HEK293 (cell line): ENCODE data around the gene SSBP2.

Experiments used
- CTCF ChIA-PET: fragments of 350-600 bp; formaldehyde crosslinking; extraction: SDS; loops from one replicate; lab custom pipeline; 2021; ENCODE audit warnings: antibody characterized with exemption; lab: Yijun Ruan, JAX
- POLR2A ChIA-PET: fragments of 300-600 bp; formaldehyde crosslinking; extraction: SDS; loops from one replicate; lab custom pipeline; 2020; ENCODE audit warnings: antibody characterized with exemption, inconsistent platforms; lab: Yijun Ruan, JAX
- H3K27ac ChIP-seq: fragments of 200-500 bp; sonication (Bioruptor generic); 2 replicates; pipeline ENCODE4 v1.5.1; 2014; ENCODE audit warnings: low read depth, low read length, control low read depth, inconsistent platforms; ENCODE audit errors: extremely low read depth
- H3K36me3 ChIP-seq, 2 experiments: fragments of 200-500 bp in 1 of 2; sonication (Bioruptor generic) in 1 of 2; 1 replicate in 1 of 2; 2 replicates in 1 of 2; pipeline ENCODE4 v1.5.1; 2014 to 2017; ENCODE audit warnings: inconsistent platforms in 2 of 2, low read length in 2 of 2; ENCODE audit not compliant: control insufficient read depth in 2 of 2, insufficient read depth in 1 of 2
- H3K4me1 ChIP-seq: fragments of 200-500 bp; sonication (Bioruptor generic); 2 replicates; pipeline ENCODE4 v1.5.1; 2014; ENCODE audit warnings: mild to moderate bottlenecking, low read length, inconsistent platforms; ENCODE audit not compliant: control insufficient read depth, insufficient read depth
- H3K4me3 ChIP-seq: 2 replicates; pipeline ENCODE4 v1.5.1; 2011; ENCODE audit warnings: low read depth, mild to moderate bottlenecking, control low read depth, low read length, moderate library complexity
- H3K9me3 ChIP-seq: fragments of 200-500 bp; sonication (Bioruptor generic); 2 replicates; pipeline ENCODE4 v1.5.1; 2014; ENCODE audit warnings: low read depth, low read length, inconsistent platforms; ENCODE audit not compliant: control insufficient read depth, insufficient read depth
- GFI1B ChIP-seq: fragments of 450-650 bp; formaldehyde crosslinking; IDR thresholded peaks from 2 replicates; pipeline ENCODE4 v1.5.1; 2016; ENCODE audit warnings: missing biosample characterization, missing genetic modification characterization
- KLF7 ChIP-seq: fragments of 450-650 bp; formaldehyde crosslinking; IDR thresholded peaks from 2 replicates; pipeline ENCODE4 v1.5.1; 2016; ENCODE audit warnings: missing biosample characterization, missing genetic modification characterization, borderline replicate concordance
- OVOL3 ChIP-seq: fragments of 450-650 bp; formaldehyde crosslinking; IDR thresholded peaks from 2 replicates; pipeline ENCODE4 v1.5.1; 2016; ENCODE audit warnings: missing biosample characterization, missing genetic modification characterization
- REPIN1 ChIP-seq: fragments of 450-650 bp; formaldehyde crosslinking; IDR thresholded peaks from 2 replicates; pipeline ENCODE4 v1.5.1; 2017; ENCODE audit warnings: missing biosample characterization, missing genetic modification characterization, low read depth
- YY2 ChIP-seq: fragments of 450-650 bp; formaldehyde crosslinking; IDR thresholded peaks from 2 replicates; pipeline ENCODE4 v1.5.1; 2016; ENCODE audit warnings: missing biosample characterization, missing genetic modification characterization
- ZFP37 ChIP-seq: fragments of 450-650 bp; formaldehyde crosslinking; IDR thresholded peaks from 2 replicates; pipeline ENCODE4 v1.5.1; 2016; ENCODE audit warnings: missing biosample characterization, missing genetic modification characterization
- ZNF138 ChIP-seq: fragments of 450-650 bp; formaldehyde crosslinking; IDR thresholded peaks from 2 replicates; pipeline ENCODE4 v1.5.1; 2016; ENCODE audit warnings: missing biosample characterization, missing genetic modification characterization, borderline replicate concordance
- ZNF157 ChIP-seq: fragments of 450-650 bp; formaldehyde crosslinking; IDR thresholded peaks from 2 replicates; pipeline ENCODE4 v1.5.1; 2016; ENCODE audit warnings: missing biosample characterization, missing genetic modification characterization
- ZNF311 ChIP-seq: fragments of 450-650 bp; formaldehyde crosslinking; IDR thresholded peaks from 2 replicates; pipeline ENCODE4 v1.5.1; 2017; ENCODE audit warnings: missing biosample characterization, missing genetic modification characterization, borderline replicate concordance
- ZNF37A ChIP-seq: fragments of 450-650 bp; IDR thresholded peaks from 2 replicates; pipeline ENCODE4 v1.5.1; 2018; ENCODE audit warnings: missing biosample characterization, missing genetic modification characterization
- ZNF423 ChIP-seq: fragments of 450-650 bp; formaldehyde crosslinking; IDR thresholded peaks from 2 replicates; pipeline ENCODE4 v1.5.1; 2016; ENCODE audit warnings: missing biosample characterization, missing genetic modification characterization
- ZNF514 ChIP-seq: fragments of 450-650 bp; formaldehyde crosslinking; IDR thresholded peaks from 2 replicates; pipeline ENCODE4 v1.5.1; 2016; ENCODE audit warnings: missing biosample characterization, missing genetic modification characterization
- ZNF571 ChIP-seq: fragments of 450-650 bp; formaldehyde crosslinking; IDR thresholded peaks from 2 replicates; pipeline ENCODE4 v1.5.0; 2017; ENCODE audit warnings: missing biosample characterization, missing genetic modification characterization
- ZNF670 ChIP-seq: fragments of 450-650 bp; formaldehyde crosslinking; IDR thresholded peaks from 2 replicates; pipeline ENCODE4 v1.5.1; 2016; ENCODE audit warnings: missing biosample characterization, missing genetic modification characterization, low read depth
- ZNF777 ChIP-seq: fragments of 450-650 bp; formaldehyde crosslinking; IDR thresholded peaks from 2 replicates; pipeline ENCODE4 v1.5.1; 2017; ENCODE audit warnings: missing biosample characterization, missing genetic modification characterization, borderline replicate concordance
- ZNF837 ChIP-seq: fragments of 450-650 bp; formaldehyde crosslinking; IDR thresholded peaks from 2 replicates; pipeline ENCODE4 v1.5.1; 2016; ENCODE audit warnings: missing biosample characterization, missing genetic modification characterization
- ZSCAN16 ChIP-seq: fragments of 450-650 bp; formaldehyde crosslinking; IDR thresholded peaks from 2 replicates; pipeline ENCODE4 v1.5.1; 2016; ENCODE audit warnings: missing biosample characterization, missing genetic modification characterization
- TF ChIP-seq, protein P1 (sequence below): fragments of 450-650 bp; formaldehyde crosslinking; IDR thresholded peaks from 2 replicates; pipeline ENCODE4 v1.5.1; 2016; ENCODE audit warnings: missing biosample characterization, missing genetic modification characterization
- TF ChIP-seq, protein P2 (sequence below): fragments of 450-650 bp; formaldehyde crosslinking; IDR thresholded peaks from 2 replicates; pipeline ENCODE4 v1.5.1; 2016; ENCODE audit warnings: missing biosample characterization, missing genetic modification characterization
- TF ChIP-seq, protein P3 (sequence below): fragments of 450-650 bp; formaldehyde crosslinking; IDR thresholded peaks from 2 replicates; pipeline ENCODE4 v1.5.1; 2016; ENCODE audit warnings: missing biosample characterization, missing genetic modification characterization
- TF ChIP-seq, protein P4 (sequence below): fragments of 450-650 bp; formaldehyde crosslinking; IDR thresholded peaks from 2 replicates; pipeline ENCODE4 v1.5.1; 2016; ENCODE audit warnings: missing biosample characterization, missing genetic modification characterization

The SSBP2 gene

DNA sequence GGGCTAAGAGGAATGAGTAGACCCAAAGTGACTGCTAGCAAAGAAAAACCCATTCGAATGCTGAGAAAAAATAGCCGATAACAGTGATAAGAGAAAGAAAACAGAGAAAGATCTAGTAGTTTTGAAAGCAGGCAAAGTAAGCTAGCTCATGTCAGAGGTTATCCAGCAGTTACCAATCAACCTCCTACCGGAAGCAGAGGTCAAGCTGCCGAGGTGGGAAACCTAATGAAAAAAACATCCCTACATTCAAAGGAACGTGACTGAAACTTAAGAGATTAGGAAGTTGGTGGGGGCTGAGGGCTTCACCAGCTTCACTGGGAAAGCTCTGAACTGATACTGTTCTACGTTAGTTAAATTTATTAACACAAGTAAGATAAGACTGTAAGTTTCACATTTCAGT is 32.6 kb downstream of the SSBP2 start:
- ChIA-PET CTCF (interaction anchor here (0.6 to 0.7 kb wide), 2 partner anchors 43 to 87 kb away, joined by 3 to 5 read pairs; no protein-coding TSS in a partner anchor), POLR2A (interaction anchor here (1.6 kb wide), 1 partner anchor 33 kb away, joined by 6 read pairs; the partner anchor contains the start of gene SSBP2)

DNA sequence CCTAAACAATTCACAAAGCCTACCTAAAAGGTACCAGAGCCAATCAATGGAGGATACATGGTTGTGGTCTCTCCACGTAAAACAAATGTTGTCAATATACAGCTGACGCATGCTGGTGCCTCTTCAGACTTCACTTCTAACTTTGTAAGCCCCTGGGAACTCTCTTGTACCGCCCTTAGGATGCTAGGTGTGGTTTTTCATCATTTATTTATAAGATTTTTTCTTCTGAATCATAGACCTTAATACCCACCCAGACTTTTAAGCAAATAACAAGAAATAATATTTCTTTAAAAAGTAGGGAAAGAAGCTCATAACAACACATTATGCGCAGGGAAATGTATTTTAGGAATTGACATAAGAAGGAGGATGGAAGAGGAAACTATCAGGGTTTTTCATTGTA is 33.0 kb downstream of the SSBP2 start:
- H3K27ac ChIP-seq, result no peak overlapping the region
- H3K4me1 ChIP-seq, result peaks cover 7% of the 10 kb centered on the region; the same call in 1 of the 2 replicates
- no peaks in the 10 kb centered on the region for H3K9me3 ChIP-seq
- no peaks in the 10 kb centered on the region for H3K36me3 ChIP-seq
- no peak overlapping the region for H3K4me3 ChIP-seq
- no peak for TF ChIP-seq ZNF670
- no peak for TF ChIP-seq OVOL3 (tag by site-specific recombination)
- no peak for TF ChIP-seq GFI1B
- CTCF ChIA-PET, result interaction anchor here (0.6 to 0.7 kb wide), 2 partner anchors 43 to 87 kb away, joined by 3 to 5 read pairs; no protein-coding TSS in a partner anchor
- POLR2A ChIA-PET, result interaction anchor here (1.6 kb wide), 1 partner anchor 33 kb away, joined by 6 read pairs; the partner anchor contains the start of gene SSBP2

More for the DNA sequence above, 32.6 kb downstream of the SSBP2 start:
- Histone ChIP-seq H3K4me1 (peaks cover 7% of the 10 kb centered on the region; the same call in 1 of the 2 replicates), H3K27ac (no peak overlapping the region), H3K36me3 (no peaks in the 10 kb centered on the region), H3K4me3 (no peak overlapping the region), H3K9me3 (no peaks in the 10 kb centered on the region)
- TF ChIP-seq, protein P1, sequence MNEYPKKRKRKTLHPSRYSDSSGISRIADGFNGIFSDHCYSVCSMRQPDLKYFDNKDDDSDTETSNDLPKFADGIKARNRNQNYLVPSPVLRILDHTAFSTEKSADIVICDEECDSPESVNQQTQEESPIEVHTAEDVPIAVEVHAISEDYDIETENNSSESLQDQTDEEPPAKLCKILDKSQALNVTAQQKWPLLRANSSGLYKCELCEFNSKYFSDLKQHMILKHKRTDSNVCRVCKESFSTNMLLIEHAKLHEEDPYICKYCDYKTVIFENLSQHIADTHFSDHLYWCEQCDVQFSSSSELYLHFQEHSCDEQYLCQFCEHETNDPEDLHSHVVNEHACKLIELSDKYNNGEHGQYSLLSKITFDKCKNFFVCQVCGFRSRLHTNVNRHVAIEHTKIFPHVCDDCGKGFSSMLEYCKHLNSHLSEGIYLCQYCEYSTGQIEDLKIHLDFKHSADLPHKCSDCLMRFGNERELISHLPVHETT (tag by site-specific recombination), result no peak
- TF ChIP-seq, protein P2, sequence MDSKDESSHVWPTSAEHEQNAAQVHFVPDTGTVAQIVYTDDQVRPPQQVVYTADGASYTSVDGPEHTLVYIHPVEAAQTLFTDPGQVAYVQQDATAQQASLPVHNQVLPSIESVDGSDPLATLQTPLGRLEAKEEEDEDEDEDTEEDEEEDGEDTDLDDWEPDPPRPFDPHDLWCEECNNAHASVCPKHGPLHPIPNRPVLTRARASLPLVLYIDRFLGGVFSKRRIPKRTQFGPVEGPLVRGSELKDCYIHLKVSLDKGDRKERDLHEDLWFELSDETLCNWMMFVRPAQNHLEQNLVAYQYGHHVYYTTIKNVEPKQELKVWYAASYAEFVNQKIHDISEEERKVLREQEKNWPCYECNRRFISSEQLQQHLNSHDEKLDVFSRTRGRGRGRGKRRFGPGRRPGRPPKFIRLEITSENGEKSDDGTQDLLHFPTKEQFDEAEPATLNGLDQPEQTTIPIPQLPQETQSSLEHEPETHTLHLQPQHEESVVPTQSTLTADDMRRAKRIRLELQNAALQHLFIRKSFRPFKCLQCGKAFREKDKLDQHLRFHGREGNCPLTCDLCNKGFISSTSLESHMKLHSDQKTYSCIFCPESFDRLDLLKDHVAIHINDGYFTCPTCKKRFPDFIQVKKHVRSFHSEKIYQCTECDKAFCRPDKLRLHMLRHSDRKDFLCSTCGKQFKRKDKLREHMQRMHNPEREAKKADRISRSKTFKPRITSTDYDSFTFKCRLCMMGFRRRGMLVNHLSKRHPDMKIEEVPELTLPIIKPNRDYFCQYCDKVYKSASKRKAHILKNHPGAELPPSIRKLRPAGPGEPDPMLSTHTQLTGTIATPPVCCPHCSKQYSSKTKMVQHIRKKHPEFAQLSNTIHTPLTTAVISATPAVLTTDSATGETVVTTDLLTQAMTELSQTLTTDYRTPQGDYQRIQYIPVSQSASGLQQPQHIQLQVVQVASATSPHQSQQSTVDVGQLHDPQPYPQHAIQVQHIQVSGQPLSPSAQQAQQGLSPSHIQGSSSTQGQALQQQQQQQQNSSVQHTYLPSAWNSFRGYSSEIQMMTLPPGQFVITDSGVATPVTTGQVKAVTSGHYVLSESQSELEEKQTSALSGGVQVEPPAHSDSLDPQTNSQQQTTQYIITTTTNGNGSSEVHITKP (tag by site-specific recombination), result no peak
- TF ChIP-seq REPIN1 (tag by site-specific recombination), result no peak
- TF ChIP-seq, protein P3, sequence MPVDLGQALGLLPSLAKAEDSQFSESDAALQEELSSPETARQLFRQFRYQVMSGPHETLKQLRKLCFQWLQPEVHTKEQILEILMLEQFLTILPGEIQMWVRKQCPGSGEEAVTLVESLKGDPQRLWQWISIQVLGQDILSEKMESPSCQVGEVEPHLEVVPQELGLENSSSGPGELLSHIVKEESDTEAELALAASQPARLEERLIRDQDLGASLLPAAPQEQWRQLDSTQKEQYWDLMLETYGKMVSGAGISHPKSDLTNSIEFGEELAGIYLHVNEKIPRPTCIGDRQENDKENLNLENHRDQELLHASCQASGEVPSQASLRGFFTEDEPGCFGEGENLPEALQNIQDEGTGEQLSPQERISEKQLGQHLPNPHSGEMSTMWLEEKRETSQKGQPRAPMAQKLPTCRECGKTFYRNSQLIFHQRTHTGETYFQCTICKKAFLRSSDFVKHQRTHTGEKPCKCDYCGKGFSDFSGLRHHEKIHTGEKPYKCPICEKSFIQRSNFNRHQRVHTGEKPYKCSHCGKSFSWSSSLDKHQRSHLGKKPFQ (tag by site-specific recombination), result no peak
- no peak for TF ChIP-seq YY2 (tag by site-specific recombination)

DNA sequence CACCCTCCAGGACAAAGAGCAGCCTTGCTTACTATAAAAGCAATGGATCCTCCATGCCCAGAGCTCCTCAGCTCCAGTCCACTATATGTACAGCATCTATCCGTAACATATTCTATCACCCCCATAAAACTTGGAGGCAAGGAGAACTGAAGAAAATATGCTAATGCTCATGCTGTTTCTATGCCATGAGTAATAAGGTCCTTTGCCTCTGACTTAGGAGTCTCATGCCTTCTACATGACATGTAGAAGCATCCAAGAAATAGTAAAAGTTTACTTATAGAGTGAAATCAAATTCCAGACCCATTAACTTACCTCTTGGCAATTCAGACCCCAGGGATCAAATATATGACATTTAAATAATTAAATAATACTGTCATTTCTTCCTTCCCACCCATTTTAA is 33.7 kb downstream of the SSBP2 start:
- H3K36me3 ChIP-seq, result no peaks in the 10 kb centered on the region
- no peaks in the 10 kb centered on the region for H3K9me3 ChIP-seq
- TF ChIP-seq ZFP37, result no peak
- no peak for TF ChIP-seq ZNF311 (tag by site-specific recombination)
- TF ChIP-seq ZNF837 (tag by site-specific recombination), result no peak
- TF ChIP-seq ZNF138 (tag by site-specific recombination), result no peak
- TF ChIP-seq ZNF423, result no peak
- no peak for TF ChIP-seq ZNF514 (tag by site-specific recombination)
- no peak for TF ChIP-seq ZSCAN16 (tag by site-specific recombination)
- TF ChIP-seq ZNF157 (tag by site-specific recombination), result no peak
- TF ChIP-seq YY2 (tag by site-specific recombination), result no peak
- no peak for TF ChIP-seq ZNF777
- no peak for TF ChIP-seq ZNF571 (tag by site-specific recombination)
- TF ChIP-seq, protein P4, sequence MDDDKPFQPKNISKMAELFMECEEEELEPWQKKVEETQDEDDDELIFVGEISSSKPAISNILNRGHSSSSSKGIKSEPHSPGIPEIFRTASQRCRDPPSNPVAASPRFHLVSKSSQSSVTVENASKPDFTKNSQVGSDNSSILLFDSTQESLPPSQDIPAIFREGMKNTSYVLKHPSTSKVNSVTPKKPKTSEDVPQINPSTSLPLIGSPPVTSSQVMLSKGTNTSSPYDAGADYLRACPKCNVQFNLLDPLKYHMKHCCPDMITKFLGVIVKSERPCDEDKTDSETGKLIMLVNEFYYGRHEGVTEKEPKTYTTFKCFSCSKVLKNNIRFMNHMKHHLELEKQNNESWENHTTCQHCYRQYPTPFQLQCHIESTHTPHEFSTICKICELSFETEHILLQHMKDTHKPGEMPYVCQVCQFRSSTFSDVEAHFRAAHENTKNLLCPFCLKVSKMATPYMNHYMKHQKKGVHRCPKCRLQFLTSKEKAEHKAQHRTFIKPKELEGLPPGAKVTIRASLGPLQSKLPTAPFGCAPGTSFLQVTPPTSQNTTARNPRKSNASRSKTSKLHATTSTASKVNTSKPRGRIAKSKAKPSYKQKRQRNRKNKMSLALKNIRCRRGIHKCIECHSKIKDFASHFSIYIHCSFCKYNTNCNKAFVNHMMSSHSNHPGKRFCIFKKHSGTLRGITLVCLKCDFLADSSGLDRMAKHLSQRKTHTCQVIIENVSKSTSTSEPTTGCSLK (tag by site-specific recombination), result no peak
- no peak for TF ChIP-seq KLF7 (tag by site-specific recombination)
- TF ChIP-seq ZNF37A (tag by site-specific recombination), result no peak
- TF ChIP-seq, all 188 proteins: peak for 0
- Histone ChIP-seq H3K4me1 (peaks cover 7% of the 10 kb centered on the region; the same call in 1 of the 2 replicates), H3K4me3 (no peak overlapping the region), H3K27ac (no peak overlapping the region)
- ChIA-PET CTCF (no interaction called here), POLR2A (no interaction called here)
